H9 (cell line): ENCODE data around the gene OBI1. TPM values are rescaled to one million over a fixed set of nuclear protein-coding genes. Genes with fewer than 3 reads are reported as not detected.

ENCODE experiments used
- DNase-seq: peaks from one replicate; pipeline ENCODE4 v3.0.0-alpha.2; 2017
- H2AFZ ChIP-seq: one replicate; pipeline ENCODE4 v1.6.1; 2013; ENCODE audit warnings: mild to moderate bottlenecking, low read length, control low read depth, moderate library complexity
- H2AK5ac ChIP-seq: 2 replicates; pipeline ENCODE4 v1.6.1; 2013; ENCODE audit warnings: low read length, control low read depth, mixed read lengths; ENCODE audit not compliant: insufficient read length
- H2BK120ac ChIP-seq: one replicate; pipeline ENCODE4 v1.6.1; 2013; ENCODE audit warnings: low read depth, mild to moderate bottlenecking, low read length, control low read depth, inconsistent platforms; ENCODE audit not compliant: poor library complexity, severe bottlenecking
- H2BK12ac ChIP-seq: 2 replicates; pipeline ENCODE4 v1.6.1; 2013; ENCODE audit warnings: low read length, control low read depth, mixed read lengths, low read depth; ENCODE audit not compliant: insufficient read length
- H2BK15ac ChIP-seq: 2 replicates; pipeline ENCODE4 v1.6.1; 2013; ENCODE audit warnings: low read depth, low read length, control low read depth
- H2BK20ac ChIP-seq: one replicate; pipeline ENCODE4 v1.6.1; 2013; ENCODE audit warnings: low read depth, mild to moderate bottlenecking, low read length, control low read depth, inconsistent platforms; ENCODE audit not compliant: poor library complexity, severe bottlenecking
- H2BK5ac ChIP-seq: 2 replicates; pipeline ENCODE4 v1.6.1; 2013; ENCODE audit warnings: low read length, control low read depth, mixed read lengths; ENCODE audit not compliant: insufficient read length
- H3K14ac ChIP-seq: 2 replicates; pipeline ENCODE4 v1.6.1; 2013; ENCODE audit warnings: low read length, control low read depth; ENCODE audit not compliant: insufficient read depth
- H3K18ac ChIP-seq: 2 replicates; pipeline ENCODE4 v1.6.1; 2013; ENCODE audit warnings: low read depth, mild to moderate bottlenecking, mixed read lengths, low read length, control low read depth; ENCODE audit not compliant: insufficient read length
- H3K23ac ChIP-seq: 2 replicates; pipeline ENCODE4 v1.6.1; 2013; ENCODE audit warnings: low read length, control low read depth, mixed read lengths, low read depth; ENCODE audit not compliant: insufficient read length
- H3K23me2 ChIP-seq: 2 replicates; pipeline ENCODE4 v1.6.1; 2013; ENCODE audit warnings: low read depth, mild to moderate bottlenecking, mixed read lengths, low read length, control low read depth; ENCODE audit not compliant: insufficient read length, poor library complexity, severe bottlenecking
- H3K27ac ChIP-seq: 2 replicates; pipeline ENCODE4 v1.5.1; 2013; ENCODE audit warnings: low read length, control low read depth, mixed read lengths, low read depth; ENCODE audit not compliant: insufficient read length
- H3K27me3 ChIP-seq: 2 replicates; pipeline ENCODE4 v1.6.1; 2013; ENCODE audit warnings: low read length, control low read depth, inconsistent platforms; ENCODE audit not compliant: insufficient read depth
- H3K4ac ChIP-seq: 2 replicates; pipeline ENCODE4 v1.6.1; 2013; ENCODE audit warnings: low read depth, mild to moderate bottlenecking, control low read depth, inconsistent platforms, low read length, moderate library complexity
- H3K4me1 ChIP-seq: 2 replicates; pipeline ENCODE4 v1.6.1; 2013; ENCODE audit warnings: low read length, control low read depth, inconsistent platforms; ENCODE audit not compliant: insufficient read depth
- H3K4me2 ChIP-seq: 2 replicates; pipeline ENCODE4 v1.6.1; 2013; ENCODE audit warnings: low read length, control low read depth, mixed read lengths; ENCODE audit not compliant: insufficient read length, insufficient read depth
- H3K56ac ChIP-seq: 2 replicates; pipeline ENCODE4 v1.6.1; 2013; ENCODE audit warnings: low read depth, mild to moderate bottlenecking, mixed read lengths, low read length, control low read depth; ENCODE audit not compliant: insufficient read length
- H3K79me1 ChIP-seq: 2 replicates; pipeline ENCODE4 v1.6.1; 2013; ENCODE audit warnings: low read depth, mild to moderate bottlenecking, moderate library complexity, low read length, control low read depth, inconsistent platforms; ENCODE audit not compliant: insufficient read depth, poor library complexity, severe bottlenecking
- H3K79me2 ChIP-seq: 2 replicates; pipeline ENCODE4 v1.6.1; 2013; ENCODE audit warnings: low read length, control low read depth, inconsistent platforms; ENCODE audit not compliant: insufficient read depth
- H3K9ac ChIP-seq: 2 replicates; pipeline ENCODE4 v1.6.1; 2013; ENCODE audit warnings: low read length, control low read depth, mixed read lengths; ENCODE audit not compliant: insufficient read length; ENCODE audit errors: extremely low read depth
- H3K9me3 ChIP-seq: one replicate; pipeline ENCODE4 v1.6.1; 2013; ENCODE audit warnings: low read depth, low read length, inconsistent platforms; ENCODE audit not compliant: control insufficient read depth
- H3T11ph ChIP-seq: one replicate; pipeline ENCODE4 v1.6.1; 2013; ENCODE audit warnings: mild to moderate bottlenecking, low read length, control low read depth, inconsistent platforms
- H4K20me1 ChIP-seq: one replicate; pipeline ENCODE4 v1.6.1; 2013; ENCODE audit not compliant: control insufficient read depth, insufficient read length, insufficient read depth
- H4K5ac ChIP-seq: 2 replicates; pipeline ENCODE4 v1.6.1; 2013; ENCODE audit warnings: low read depth, mild to moderate bottlenecking, mixed read lengths, low read length, control low read depth; ENCODE audit not compliant: insufficient read length
- H4K8ac ChIP-seq: replicated peaks from 2 replicates; pipeline ENCODE4 v1.6.1; 2013; ENCODE audit warnings: low read length, control low read depth, mixed read lengths, low read depth; ENCODE audit not compliant: insufficient read length
- H4K91ac ChIP-seq: 2 replicates; pipeline ENCODE4 v1.6.1; 2013; ENCODE audit warnings: low read depth, mild to moderate bottlenecking, moderate library complexity, mixed read lengths, low read length, control low read depth; ENCODE audit not compliant: insufficient read length
- H3K27ac Mint-ChIP-seq, 3 experiments: 2 replicates in 2 of 3; 3 replicates in 1 of 3; pipeline ENCODE4 v1.8.0; 2020 to 2021; ENCODE audit warnings: mixed read lengths in 3 of 3, mild to moderate bottlenecking in 1 of 3, moderate library complexity in 1 of 3
- H3K27me3 Mint-ChIP-seq: 2 replicates; pipeline ENCODE4 v1.8.0; 2021; ENCODE audit warnings: low read depth, mild to moderate bottlenecking, moderate library complexity, mixed read lengths
- H3K36me3 Mint-ChIP-seq, 3 experiments: 2 replicates in 2 of 3; 3 replicates in 1 of 3; pipeline ENCODE4 v1.8.0; 2020 to 2021; ENCODE audit warnings: low read depth in 3 of 3, mixed read lengths in 3 of 3; ENCODE audit not compliant: insufficient read depth in 1 of 3
- H3K4me1 Mint-ChIP-seq, 2 experiments: 2 replicates each; pipeline ENCODE4 v1.8.0; 2020; ENCODE audit warnings: mixed read lengths in 2 of 2
- H3K4me3 Mint-ChIP-seq, 2 experiments: 2 replicates in 1 of 2; 3 replicates in 1 of 2; pipeline ENCODE4 v1.8.0; 2020 to 2021; ENCODE audit warnings: mild to moderate bottlenecking in 2 of 2, mixed read lengths in 2 of 2, moderate library complexity in 1 of 2
- H3K9me3 Mint-ChIP-seq, 2 experiments: 2 replicates in 1 of 2; 3 replicates in 1 of 2; pipeline ENCODE4 v1.8.0; 2020; ENCODE audit warnings: mild to moderate bottlenecking in 2 of 2, mixed read lengths in 2 of 2, moderate library complexity in 1 of 2
- WGBS: extraction: QIAGEN DNeasy Blood & Tissue Kit; methylation state at CpG from one replicate; pipeline ENCODE4 v1.1.7; 2013; ENCODE audit warnings: missing lambda C conversion rate, low lambda C conversion rate, mixed read lengths; ENCODE audit not compliant: insufficient read length; ENCODE audit errors: extremely low coverage; 5-methylcytosine and 5-hydroxymethylcytosine counted together
- total RNA-seq: library from RNA; stranded (reverse); gene quantifications from 2 replicates; pipeline ENCODE4 v1.2.1, GENCODE V29; 2021
- TF ChIP-seq, protein P1 (sequence below): fragments of 200-600 bp; sonication (generic); conservative IDR thresholded peaks from 3 replicates; pipeline ENCODE4 v1.8.0; 2021; ENCODE audit warnings: antibody characterized with exemption, mild to moderate bottlenecking

Gene OBI1
- total RNA-seq, 1 experiment from 2014 or later: 24.4 TPM

DNA sequence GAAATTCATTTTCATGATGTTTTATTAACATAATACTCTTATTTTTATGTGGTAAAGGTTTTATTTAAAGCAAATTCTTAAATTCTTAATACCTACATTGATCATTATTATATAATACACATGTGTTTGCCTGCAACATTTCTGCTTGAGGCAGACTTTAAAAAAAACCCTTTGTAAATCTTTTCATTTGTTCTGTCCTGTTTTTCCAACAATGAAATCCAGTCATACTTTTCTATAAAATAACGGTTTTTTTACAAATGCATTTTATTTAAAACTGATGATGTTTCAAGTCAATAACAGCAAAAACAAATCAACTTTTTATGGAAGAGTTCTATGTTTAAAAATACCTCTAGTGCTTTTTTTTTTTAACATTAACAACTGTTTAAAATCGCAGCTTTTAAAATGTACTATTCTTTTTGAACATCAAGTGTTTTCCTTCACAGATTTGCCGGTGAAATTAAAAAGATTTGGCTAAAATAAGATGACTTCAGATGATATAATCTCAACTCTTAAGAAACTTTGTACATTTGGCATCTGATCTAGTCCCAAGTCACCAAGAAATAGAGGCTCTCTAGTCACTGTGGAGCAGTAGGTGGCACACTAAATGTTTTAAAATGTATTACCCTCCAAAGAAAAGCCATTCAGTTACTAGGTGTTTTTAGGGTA, 60.7 kb downstream of the OBI1 start:
- H3K4me3 Mint-ChIP-seq: no peak overlapping the region
- H3K4me1 Mint-ChIP-seq: peaks cover 28 to 52% of the 10 kb centered on the region in 2 experiments
- no CpG with 5 or more reads among the region's 3 CpGs for WGBS

More for the DNA sequence above, 60.7 kb downstream of the OBI1 start:
- Histone ChIP-seq H3K23ac (no peak overlapping the region), H3K27me3 (peaks cover 83% of the 10 kb centered on the region), H3K56ac (no peak overlapping the region), H2BK20ac (no peak overlapping the region), H3K27ac (no peak overlapping the region), H3K4me2 (no peak overlapping the region), H2BK15ac (no peak overlapping the region), H2BK5ac (no peak overlapping the region), H2BK12ac (no peak overlapping the region), H4K20me1 (no peaks in the 10 kb centered on the region), H3K23me2 (peaks cover 27% of the 10 kb centered on the region), H3K9me3 (no peaks in the 10 kb centered on the region), H3K9ac (no peak overlapping the region), H3K79me1 (no peaks in the 10 kb centered on the region), H2AK5ac (no peak overlapping the region), H3K4me1 (no peaks in the 10 kb centered on the region), H3T11ph (no peak overlapping the region), H2AFZ (no peak overlapping the region), H3K14ac (no peak overlapping the region), H2BK120ac (no peak overlapping the region), H4K91ac (no peak overlapping the region), H4K5ac (no peak overlapping the region), H3K18ac (no peak overlapping the region), H3K4ac (no peak overlapping the region), H4K8ac (no peak overlapping the region), H3K79me2 (no peaks in the 10 kb centered on the region)
- no peak overlapping the region for H3K27ac Mint-ChIP-seq
- H3K36me3 Mint-ChIP-seq: peaks cover 0 to 2% (median 2%) of the 10 kb centered on the region in 3 experiments; a peak in 3 of 7 replicates
- peaks cover 96% of the 10 kb centered on the region for H3K27me3 Mint-ChIP-seq
- H3K9me3 Mint-ChIP-seq: peaks cover 8 to 22% of the 10 kb centered on the region in 2 experiments; a peak in 4 of 5 replicates
- TF ChIP-seq, protein P1, sequence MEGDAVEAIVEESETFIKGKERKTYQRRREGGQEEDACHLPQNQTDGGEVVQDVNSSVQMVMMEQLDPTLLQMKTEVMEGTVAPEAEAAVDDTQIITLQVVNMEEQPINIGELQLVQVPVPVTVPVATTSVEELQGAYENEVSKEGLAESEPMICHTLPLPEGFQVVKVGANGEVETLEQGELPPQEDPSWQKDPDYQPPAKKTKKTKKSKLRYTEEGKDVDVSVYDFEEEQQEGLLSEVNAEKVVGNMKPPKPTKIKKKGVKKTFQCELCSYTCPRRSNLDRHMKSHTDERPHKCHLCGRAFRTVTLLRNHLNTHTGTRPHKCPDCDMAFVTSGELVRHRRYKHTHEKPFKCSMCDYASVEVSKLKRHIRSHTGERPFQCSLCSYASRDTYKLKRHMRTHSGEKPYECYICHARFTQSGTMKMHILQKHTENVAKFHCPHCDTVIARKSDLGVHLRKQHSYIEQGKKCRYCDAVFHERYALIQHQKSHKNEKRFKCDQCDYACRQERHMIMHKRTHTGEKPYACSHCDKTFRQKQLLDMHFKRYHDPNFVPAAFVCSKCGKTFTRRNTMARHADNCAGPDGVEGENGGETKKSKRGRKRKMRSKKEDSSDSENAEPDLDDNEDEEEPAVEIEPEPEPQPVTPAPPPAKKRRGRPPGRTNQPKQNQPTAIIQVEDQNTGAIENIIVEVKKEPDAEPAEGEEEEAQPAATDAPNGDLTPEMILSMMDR: no peak
- no peak for DNase-seq
